DOHH2 (cell line): ENCODE measurements around the gene OTOL1.
"Not testable (repeated sequence)": the region's sequence is repeated elsewhere in the genome, so short reads cannot be mapped to it uniquely, and the experiment has no call there.

Source experiments
- H3F3A ChIP-seq: fragments of 200-600 bp; sonication (generic), shearing (Covaris generic); 2 replicates; pipeline ENCODE4 v1.6.0; 2016; ENCODE audit warnings: antibody characterized with exemption, mild to moderate bottlenecking; ENCODE audit not compliant: control insufficient read depth, insufficient read depth
- H3K27ac ChIP-seq: fragments of 200-600 bp; sonication (generic); 2 replicates; pipeline ENCODE4 v1.5.1; 2014; ENCODE audit warnings: low read depth, mild to moderate bottlenecking, low read length, moderate library complexity
- H3K27me3 ChIP-seq: fragments of 200-600 bp; sonication (generic); 2 replicates; pipeline ENCODE4 v1.6.1; 2014; ENCODE audit warnings: mild to moderate bottlenecking, low read length, mixed read lengths; ENCODE audit not compliant: control insufficient read depth
- H3K36me3 ChIP-seq: fragments of 200-600 bp; sonication (generic); 2 replicates; pipeline ENCODE4 v1.6.1; 2014; ENCODE audit warnings: mild to moderate bottlenecking, low read length, moderate library complexity, mixed read lengths; ENCODE audit not compliant: control insufficient read depth
- H3K4me1 ChIP-seq: fragments of 200-600 bp; sonication (generic); 2 replicates; pipeline ENCODE4 v1.6.1; 2014; ENCODE audit warnings: mild to moderate bottlenecking, low read length, mixed read lengths; ENCODE audit not compliant: control insufficient read depth
- H3K4me2 ChIP-seq: fragments of 200-600 bp; sonication (generic); 2 replicates; pipeline ENCODE4 v1.6.0; 2014; ENCODE audit warnings: mild to moderate bottlenecking, low read length, moderate library complexity
- H3K4me3 ChIP-seq: fragments of 200-600 bp; sonication (generic); 2 replicates; pipeline ENCODE4 v1.5.1; 2014; ENCODE audit warnings: mild to moderate bottlenecking, low read length, mixed read lengths
- H3K79me2 ChIP-seq: fragments of 200-600 bp; sonication (generic); 2 replicates; pipeline ENCODE4 v1.6.1; 2014; ENCODE audit warnings: mild to moderate bottlenecking, low read length, mixed read lengths; ENCODE audit not compliant: control insufficient read depth
- H3K9me2 ChIP-seq: fragments of 200-600 bp; sonication (generic); replicated peaks from 2 replicates; pipeline ENCODE4 v1.6.1; 2014; ENCODE audit warnings: mild to moderate bottlenecking, low read length, mixed read lengths; ENCODE audit not compliant: control insufficient read depth
- H3K9me3 ChIP-seq: fragments of 200-600 bp; sonication (generic); 2 replicates; pipeline ENCODE4 v1.6.1; 2014; ENCODE audit warnings: antibody characterized with exemption, low read length, mixed read lengths; ENCODE audit not compliant: control insufficient read depth, insufficient read depth
- H4K20me1 ChIP-seq: fragments of 200-600 bp; sonication (generic); 2 replicates; pipeline ENCODE4 v1.6.0; 2014; ENCODE audit warnings: low read depth, mild to moderate bottlenecking, antibody characterized with exemption, low read length, moderate library complexity; ENCODE audit not compliant: control insufficient read depth, insufficient read depth
- CTCF ChIP-seq: fragments of 200-600 bp; sonication (generic); IDR thresholded peaks from one replicate; pipeline ENCODE4 v1.5.1; 2014; ENCODE audit warnings: antibody characterized with exemption, mild to moderate bottlenecking, low read depth, low read length; ENCODE audit not compliant: poor library complexity, severe bottlenecking
- EZH2phosphoT487 ChIP-seq: fragments of 200-600 bp; sonication (generic); IDR thresholded peaks from 2 replicates; pipeline ENCODE4 v1.6.1; 2017; ENCODE audit warnings: borderline replicate concordance, mild to moderate bottlenecking, antibody characterized with exemption, low read length, moderate library complexity, mixed read lengths

The OTOL1 gene

GRCh38 chr3:161474741-161475140, 21.9 kb upstream of the OTOL1 start:
- Histone ChIP-seq H3K4me2 (no peak overlapping the region), H3K27me3 (no peaks in the 10 kb centered on the region), H3K79me2 (no peaks in the 10 kb centered on the region), H3K4me1 (no peaks in the 10 kb centered on the region), H3K9me2 (no peaks in the 10 kb centered on the region), H3K27ac (no peak overlapping the region), H3K4me3 (no peak overlapping the region), H3K9me3 (no peaks in the 10 kb centered on the region), H3F3A (no peaks in the 10 kb centered on the region), H3K36me3 (no peaks in the 10 kb centered on the region), H4K20me1 (no peaks in the 10 kb centered on the region)
- TF ChIP-seq CTCF (no peak), EZH2phosphoT487 (no peak)

- Histone ChIP-seq H3K36me3 (no peaks in the 10 kb centered on the region), H3K79me2 (no peaks in the 10 kb centered on the region), H3K27ac (no peak overlapping the region), H3K9me2 (no peaks in the 10 kb centered on the region), H4K20me1 (no peaks in the 10 kb centered on the region), H3K4me1 (no peaks in the 10 kb centered on the region), H3F3A (no peaks in the 10 kb centered on the region), H3K27me3 (no peaks in the 10 kb centered on the region), H3K4me2 (no peak overlapping the region), H3K9me3 (no peaks in the 10 kb centered on the region), H3K4me3 (no peak overlapping the region)
- TF ChIP-seq CTCF (no peak), EZH2phosphoT487 (no peak)
Measured at GRCh38 chr3:161475206-161475605, 21.4 kb upstream of the OTOL1 start.

GRCh38 chr3:161475905-161476304, 20.7 kb upstream of the OTOL1 start:
- Histone ChIP-seq H3K4me1 (no peaks in the 10 kb centered on the region), H3F3A (no peaks in the 10 kb centered on the region), H3K79me2 (no peaks in the 10 kb centered on the region), H3K4me2 (no peak overlapping the region), H4K20me1 (no peaks in the 10 kb centered on the region), H3K4me3 (no peak overlapping the region), H3K9me2 (no peaks in the 10 kb centered on the region), H3K27me3 (no peaks in the 10 kb centered on the region), H3K9me3 (no peaks in the 10 kb centered on the region), H3K27ac (no peak overlapping the region), H3K36me3 (no peaks in the 10 kb centered on the region)
- TF ChIP-seq CTCF: no peak
- TF ChIP-seq EZH2phosphoT487: no peak

GRCh38 chr3:161484226-161484625, 12.4 kb upstream of the OTOL1 start:
- no peak overlapping the region for H3K27ac ChIP-seq
- H3F3A ChIP-seq: no peaks in the 10 kb centered on the region
- H4K20me1 ChIP-seq: no peaks in the 10 kb centered on the region
- H3K27me3 ChIP-seq: peaks cover 3% of the 10 kb centered on the region
- no peaks in the 10 kb centered on the region for H3K36me3 ChIP-seq
- TF ChIP-seq EZH2phosphoT487 (no peak), CTCF (no peak)
- no peaks in the 10 kb centered on the region for H3K79me2 ChIP-seq
- no peaks in the 10 kb centered on the region for H3K9me3 ChIP-seq
- no peak overlapping the region for H3K4me3 ChIP-seq
- no peak overlapping the region for H3K4me2 ChIP-seq
- H3K9me2 ChIP-seq: no peaks in the 10 kb centered on the region
- H3K4me1 ChIP-seq: peaks cover 2% of the 10 kb centered on the region

- not testable (repeated sequence) for H3K4me1 ChIP-seq, H4K20me1 ChIP-seq, H3K9me3 ChIP-seq, H3K36me3 ChIP-seq, H3K9me2 ChIP-seq, H3K4me2 ChIP-seq, H3K27me3 ChIP-seq, H3K4me3 ChIP-seq, H3K27ac ChIP-seq, H3K79me2 ChIP-seq, H3F3A ChIP-seq
Measured at GRCh38 chr3:161488284-161488683, 8.3 kb upstream of the OTOL1 start.
